Uterus (tissue), 4 donors: ENCODE data around the gene HIC1. TPM values are rescaled to one million over a fixed set of nuclear protein-coding genes. Genes with fewer than 3 reads are reported as not detected.

Source experiments
- DNase-seq, 2 donors: peaks; one replicate each; pipeline ENCODE4 v3.0.0-alpha.2; 2019 to 2020
- H3K27ac ChIP-seq, 2 donors: fragments of 200-600 bp; sonication (generic); 1 replicate in 1 of 2; 2 replicates in 1 of 2; pipeline ENCODE4 v1.5.1; 2016 to 2018
- H3K27me3 ChIP-seq, 2 donors: fragments of 200-600 bp; sonication (generic); one replicate each; pipeline ENCODE4 v1.5.1; 2018 to 2019; ENCODE audit warnings: control low read depth in 1 of 2
- H3K36me3 ChIP-seq, 2 donors: fragments of 200-600 bp; sonication (generic); one replicate each; pipeline ENCODE4 v1.5.1; 2019; ENCODE audit warnings: control low read depth in 1 of 2
- H3K4me1 ChIP-seq, 2 donors: fragments of 200-600 bp; sonication (generic); one replicate each; pipeline ENCODE4 v1.5.1; 2018 to 2019; ENCODE audit warnings: control low read depth in 1 of 2
- H3K4me3 ChIP-seq, 2 donors: fragments of 200-600 bp; sonication (generic); 1 replicate in 1 of 2; 2 replicates in 1 of 2; pipeline ENCODE4 v1.5.1; 2018 to 2019; ENCODE audit warnings: mild to moderate bottlenecking in 1 of 2
- H3K9me3 ChIP-seq, 2 donors: fragments of 200-600 bp; sonication (generic); one replicate each; pipeline ENCODE4 v1.5.1; 2019; ENCODE audit warnings: control low read depth in 1 of 2
- POLR2A ChIP-seq, 2 donors: fragments of 450-650 bp; IDR thresholded peaks; one replicate each; pipeline ENCODE4 v1.6.1; 2016; ENCODE audit warnings: antibody characterized with exemption in 2 of 2, mild to moderate bottlenecking in 1 of 2, moderate library complexity in 1 of 2
- intact Hi-C: fragments of 100-400 bp; cut with DNase I; formaldehyde crosslinking; loops from one replicate; pipeline ENCODE4 v1.15.1; 2023; ENCODE audit warnings: low total_unique reads
- total RNA-seq, 4 donors: library from RNA; depleted of rRNA in 3 of 4; stranded (reverse); fragments of >200 nt in 3 of 4; gene quantifications; one replicate each; pipeline versions ENCODE4 v1.1.0 to v1.2.4, GENCODE V29; 2014 to 2023
- TF ChIP-seq, protein P1 (sequence below), 4 experiments: fragments of 200-600 bp in 2 of 4; fragments of 450-650 bp in 2 of 4; sonication (generic) in 2 of 4; IDR thresholded peaks; one replicate each; pipeline ENCODE4 v1.5.1; 2016 to 2019; ENCODE audit warnings: antibody characterized with exemption in 4 of 4, mild to moderate bottlenecking in 2 of 4, moderate library complexity in 1 of 4
- donor health status: DM: yes; HTN: yes; CAD: no.

HIC1 gene
- total RNA-seq, 4 donors from 2014 or later, result 21.8 to 86.9 (median 54.2) TPM

DNA sequence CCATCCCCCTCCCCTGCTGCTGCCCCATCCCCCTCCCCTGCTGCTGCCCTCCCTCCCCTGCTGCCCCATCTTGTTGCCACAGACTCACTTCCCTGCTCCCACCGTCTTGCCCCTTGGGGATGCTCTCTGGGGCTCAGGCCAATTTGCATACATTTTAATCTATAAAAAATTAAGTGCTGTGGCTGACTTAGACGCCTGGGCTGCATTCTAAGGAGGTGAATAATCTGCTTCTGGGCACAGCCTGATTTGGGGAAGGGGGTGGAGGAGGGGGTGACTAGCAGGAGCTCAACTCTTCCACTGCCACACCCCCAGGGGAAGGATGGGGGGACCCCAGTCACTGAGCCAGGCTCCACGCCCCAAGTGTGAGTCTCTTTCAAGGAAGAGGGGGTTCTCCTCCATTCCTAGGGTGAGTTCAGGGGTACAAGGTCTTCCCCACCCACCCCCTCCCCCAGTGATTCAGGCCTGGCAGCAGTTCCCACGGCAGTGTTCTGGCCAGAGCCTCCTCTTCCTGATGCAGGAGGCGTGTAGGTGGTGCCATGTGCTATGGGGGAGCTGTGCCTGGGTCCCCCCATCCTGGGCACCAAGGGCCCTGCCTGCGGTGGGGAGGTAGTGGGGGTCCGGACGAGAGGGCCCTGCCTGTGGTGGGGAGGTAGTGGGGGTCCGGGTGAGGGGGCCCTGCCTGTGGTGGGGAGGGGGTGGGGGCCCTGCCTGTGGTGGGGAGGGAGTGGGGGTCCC, 19.9 kb upstream of the HIC1 start:
- H3K4me1 ChIP-seq, result peaks cover 0 to 14% of the 10 kb centered on the region in 2 donors
- H3K9me3 ChIP-seq, result no peaks in the 10 kb centered on the region
- H3K36me3 ChIP-seq, result no peaks in the 10 kb centered on the region
- no peak overlapping the region for H3K4me3 ChIP-seq
- no peaks in the 10 kb centered on the region for H3K27me3 ChIP-seq
- TF ChIP-seq, protein P1, sequence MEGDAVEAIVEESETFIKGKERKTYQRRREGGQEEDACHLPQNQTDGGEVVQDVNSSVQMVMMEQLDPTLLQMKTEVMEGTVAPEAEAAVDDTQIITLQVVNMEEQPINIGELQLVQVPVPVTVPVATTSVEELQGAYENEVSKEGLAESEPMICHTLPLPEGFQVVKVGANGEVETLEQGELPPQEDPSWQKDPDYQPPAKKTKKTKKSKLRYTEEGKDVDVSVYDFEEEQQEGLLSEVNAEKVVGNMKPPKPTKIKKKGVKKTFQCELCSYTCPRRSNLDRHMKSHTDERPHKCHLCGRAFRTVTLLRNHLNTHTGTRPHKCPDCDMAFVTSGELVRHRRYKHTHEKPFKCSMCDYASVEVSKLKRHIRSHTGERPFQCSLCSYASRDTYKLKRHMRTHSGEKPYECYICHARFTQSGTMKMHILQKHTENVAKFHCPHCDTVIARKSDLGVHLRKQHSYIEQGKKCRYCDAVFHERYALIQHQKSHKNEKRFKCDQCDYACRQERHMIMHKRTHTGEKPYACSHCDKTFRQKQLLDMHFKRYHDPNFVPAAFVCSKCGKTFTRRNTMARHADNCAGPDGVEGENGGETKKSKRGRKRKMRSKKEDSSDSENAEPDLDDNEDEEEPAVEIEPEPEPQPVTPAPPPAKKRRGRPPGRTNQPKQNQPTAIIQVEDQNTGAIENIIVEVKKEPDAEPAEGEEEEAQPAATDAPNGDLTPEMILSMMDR (IDR thresholded peaks at IDR 0.05), result no peak
- TF ChIP-seq POLR2A (IDR thresholded peaks at IDR 0.05), result no peak
- no peak for DNase-seq
- intact Hi-C loops, result no loop called here
- H3K27ac ChIP-seq, result no peak overlapping the region

DNA sequence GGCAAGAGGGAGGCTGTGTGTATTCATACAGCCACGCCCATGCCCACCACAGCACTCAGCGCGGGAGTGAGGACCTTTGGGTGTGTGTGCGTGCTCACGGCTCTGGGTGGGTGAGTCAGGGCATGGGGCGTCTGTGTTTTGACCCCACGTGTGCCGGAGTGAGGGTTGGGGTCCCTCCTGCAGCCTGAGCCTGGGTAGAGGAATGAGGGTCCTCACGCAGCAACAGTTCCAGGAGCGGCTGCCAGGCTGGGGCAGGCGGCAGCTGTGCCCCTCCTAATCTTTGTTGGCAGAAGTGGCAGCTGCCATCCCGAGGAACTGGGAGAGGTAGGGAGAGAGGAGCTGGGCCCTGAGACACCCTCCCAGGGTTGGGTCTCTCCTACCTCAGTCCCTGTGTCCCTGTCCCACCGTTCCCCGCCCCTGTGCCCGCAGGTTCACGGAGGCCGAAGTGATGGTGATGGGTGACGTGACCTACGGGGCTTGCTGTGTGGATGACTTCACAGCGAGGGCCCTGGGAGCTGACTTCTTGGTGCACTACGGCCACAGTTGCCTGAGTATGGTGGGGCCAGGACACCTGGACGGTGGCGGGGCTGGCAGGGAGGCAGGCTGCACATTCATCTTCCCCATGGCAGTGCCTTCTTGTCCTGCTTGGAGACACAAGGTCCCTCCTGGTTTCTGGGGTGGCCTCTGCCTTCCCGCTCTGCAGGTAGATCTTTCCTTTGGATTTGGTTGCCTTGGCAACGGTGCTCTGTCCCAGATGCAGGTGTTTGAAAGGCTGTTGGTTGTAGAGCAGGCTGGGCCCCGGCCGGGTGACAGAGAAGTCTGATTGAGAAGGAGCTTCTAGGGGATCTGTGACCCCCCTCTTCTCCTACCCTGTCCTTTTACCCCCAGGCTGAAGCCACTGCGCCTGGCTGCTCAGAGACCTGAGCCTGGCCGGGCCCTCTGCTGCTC, 19.1 kb upstream of the HIC1 start:
- no peak for DNase-seq
- no peak for TF ChIP-seq POLR2A (IDR thresholded peaks at IDR 0.05)
- H3K9me3 ChIP-seq, result no peaks in the 10 kb centered on the region
- H3K27ac ChIP-seq, result no peak overlapping the region
- H3K4me1 ChIP-seq, result peaks cover 0 to 12% of the 10 kb centered on the region in 2 donors
- H3K4me3 ChIP-seq, result no peak overlapping the region
- no peaks in the 10 kb centered on the region for H3K36me3 ChIP-seq
- no peaks in the 10 kb centered on the region for H3K27me3 ChIP-seq
- intact Hi-C loops, result no loop called here

DNA sequence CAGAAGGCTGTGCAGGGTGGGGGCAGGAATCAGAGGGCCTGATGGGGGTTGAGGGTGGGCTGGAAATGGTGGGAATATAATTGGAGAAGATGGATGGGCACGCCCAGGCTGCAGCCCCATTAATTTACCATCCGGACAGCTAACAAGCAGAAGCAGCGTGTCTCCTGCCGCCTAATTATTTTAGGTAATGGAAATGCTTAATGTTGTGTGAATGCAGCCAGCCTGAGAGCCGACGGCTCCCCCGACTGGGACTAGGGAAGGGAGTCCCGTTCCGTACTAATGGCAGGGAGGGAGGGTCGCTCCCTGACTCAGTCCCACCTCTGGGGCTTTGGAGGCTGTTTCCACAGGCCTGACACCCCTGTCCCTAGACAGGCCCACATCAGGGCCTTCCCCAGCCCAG, 17.7 kb upstream of the HIC1 start:
- no peak for TF ChIP-seq POLR2A (IDR thresholded peaks at IDR 0.05)
- TF ChIP-seq, protein P1 (IDR thresholded peaks at IDR 0.05), result no peak
- H3K9me3 ChIP-seq, result no peaks in the 10 kb centered on the region
- no peak overlapping the region for H3K27ac ChIP-seq
- no peaks in the 10 kb centered on the region for H3K27me3 ChIP-seq
- intact Hi-C loops, result no loop called here
- no peaks in the 10 kb centered on the region for H3K36me3 ChIP-seq
- no peak for DNase-seq
- no peak overlapping the region for H3K4me3 ChIP-seq
- peaks cover 0 to 2% of the 10 kb centered on the region in 2 donors for H3K4me1 ChIP-seq

DNA sequence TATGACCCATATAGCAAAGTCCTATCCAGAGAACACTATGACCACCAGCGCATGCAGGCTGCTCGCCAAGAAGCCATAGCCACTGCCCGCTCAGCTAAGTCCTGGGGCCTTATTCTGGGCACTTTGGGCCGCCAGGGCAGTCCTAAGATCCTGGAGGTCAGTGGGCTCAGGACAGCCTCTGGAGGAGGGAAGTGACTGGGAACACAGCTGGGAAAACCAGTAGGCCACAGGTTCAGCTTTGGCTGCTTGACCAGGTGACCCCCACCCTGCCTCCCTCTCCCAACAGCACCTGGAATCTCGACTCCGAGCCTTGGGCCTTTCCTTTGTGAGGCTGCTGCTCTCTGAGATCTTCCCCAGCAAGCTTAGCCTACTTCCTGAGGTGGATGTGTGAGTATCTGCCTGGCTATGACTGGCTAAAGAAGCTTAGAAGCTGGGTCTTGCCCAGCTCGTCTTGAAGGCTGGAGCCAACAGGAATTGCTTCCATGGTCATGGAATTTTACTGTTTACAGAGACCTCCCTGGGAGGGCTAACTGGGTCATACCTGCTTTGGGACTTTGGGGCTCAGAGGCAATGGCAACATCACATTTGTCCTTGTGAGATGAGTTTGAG, 14.6 kb upstream of the HIC1 start:
- TF ChIP-seq, protein P1 (IDR thresholded peaks at IDR 0.05), result no peak
- no peak for TF ChIP-seq POLR2A (IDR thresholded peaks at IDR 0.05)
- peaks cover 0 to 9% of the 10 kb centered on the region in 2 donors for H3K4me1 ChIP-seq
- peak in 1 of 2 donors; percentile 19 for DNase-seq
- H3K27ac ChIP-seq, result no peak overlapping the region
- H3K9me3 ChIP-seq, result no peaks in the 10 kb centered on the region
- H3K4me3 ChIP-seq, result no peak overlapping the region
- H3K36me3 ChIP-seq, result no peaks in the 10 kb centered on the region
- no peaks in the 10 kb centered on the region for H3K27me3 ChIP-seq
- intact Hi-C loops, result no loop called here

DNA sequence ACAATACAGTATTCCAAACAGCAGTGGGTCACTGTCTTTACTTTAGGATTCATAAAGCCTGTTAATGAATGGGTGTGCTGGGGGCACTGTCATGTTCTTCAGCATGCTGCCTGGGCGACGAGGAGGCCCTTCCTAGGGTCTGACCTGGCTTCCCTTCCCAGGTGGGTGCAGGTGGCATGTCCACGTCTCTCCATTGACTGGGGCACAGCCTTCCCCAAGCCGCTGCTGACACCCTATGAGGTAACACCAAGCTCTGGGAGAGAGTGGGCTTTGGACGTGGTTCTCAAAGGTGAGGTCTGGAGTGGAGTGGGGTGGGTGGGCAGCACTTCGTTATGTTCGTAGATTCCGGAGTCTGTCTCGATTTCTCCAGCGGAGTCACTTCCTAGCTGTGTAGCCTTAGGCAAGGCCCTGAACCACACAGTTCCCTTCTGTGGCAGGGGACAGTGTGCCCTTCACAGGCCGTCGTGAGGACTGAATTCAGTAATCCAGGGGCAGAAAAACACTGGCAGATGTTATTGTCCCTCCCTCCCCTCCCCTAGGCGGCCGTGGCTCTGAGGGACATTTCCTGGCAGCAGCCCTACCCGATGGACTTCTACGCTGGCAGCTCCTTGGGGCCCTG, 13.9 kb upstream of the HIC1 start:
- H3K9me3 ChIP-seq, result no peaks in the 10 kb centered on the region
- no peak for DNase-seq
- H3K27me3 ChIP-seq, result no peaks in the 10 kb centered on the region
- H3K4me3 ChIP-seq, result peak overlapping the region; percentile 47 to 60
- H3K36me3 ChIP-seq, result no peaks in the 10 kb centered on the region
- intact Hi-C loops, result no loop called here
- H3K4me1 ChIP-seq, result peaks cover 0 to 9% of the 10 kb centered on the region in 2 donors
- TF ChIP-seq POLR2A (IDR thresholded peaks at IDR 0.05), result no peak
- TF ChIP-seq, protein P1 (IDR thresholded peaks at IDR 0.05), result no peak
- peak overlapping the region; percentile 85 to 86 for H3K27ac ChIP-seq
